GM12872 (cell line): ENCODE results near the gene PACS2.

Experiments used
- CTCF ChIP-seq: IDR thresholded peaks from 3 replicates; pipeline ENCODE4 v1.5.1; 2011; ENCODE audit warnings: low read depth, mild to moderate bottlenecking, low read length, moderate library complexity; ENCODE audit not compliant: insufficient read depth

The PACS2 gene

GRCh38 chr14:105314287-105315200, at the start of gene PACS2:
Gene PACS2, plus strand, starts transcription at chr14:105314748. Its CDS starts 171 bp downstream, at chr14:105314919.
- no peak for TF ChIP-seq CTCF

DNA sequence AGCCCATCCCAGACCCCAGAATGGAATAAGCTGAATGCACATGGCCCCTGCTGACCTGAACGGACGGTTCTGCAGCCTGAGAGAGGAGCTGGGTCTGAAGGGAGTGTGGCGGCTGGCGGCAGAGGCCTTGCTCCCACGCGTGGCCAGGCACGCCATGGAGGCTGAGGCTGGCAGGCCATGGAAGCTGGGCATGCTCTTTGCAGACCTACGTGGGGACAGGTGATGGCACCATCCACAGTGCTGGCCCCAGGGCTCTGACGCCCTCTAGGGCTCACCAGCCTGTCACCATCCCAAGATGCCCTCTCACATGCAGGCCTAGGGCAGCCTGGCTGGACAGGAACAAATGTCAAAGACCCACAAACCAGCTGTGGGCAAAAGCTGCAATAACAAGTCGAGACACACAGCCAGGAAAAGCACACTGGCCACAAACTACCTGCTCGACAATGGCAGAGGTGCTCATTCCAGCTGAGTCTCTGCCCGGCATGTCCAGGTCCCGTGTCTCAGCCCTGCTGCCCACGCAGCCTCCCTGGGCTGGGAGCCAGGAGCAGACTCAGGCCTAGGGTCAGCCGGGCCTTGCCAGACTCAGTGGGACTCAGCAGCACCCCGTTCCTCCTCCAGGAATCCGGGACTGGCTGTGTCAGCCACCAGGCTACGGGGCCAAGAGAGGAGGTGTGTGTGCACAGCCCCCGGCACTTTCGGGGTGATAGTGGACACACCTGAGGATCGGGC, 46.6 kb upstream of the PACS2 start:
- TF ChIP-seq CTCF: no peak

DNA sequence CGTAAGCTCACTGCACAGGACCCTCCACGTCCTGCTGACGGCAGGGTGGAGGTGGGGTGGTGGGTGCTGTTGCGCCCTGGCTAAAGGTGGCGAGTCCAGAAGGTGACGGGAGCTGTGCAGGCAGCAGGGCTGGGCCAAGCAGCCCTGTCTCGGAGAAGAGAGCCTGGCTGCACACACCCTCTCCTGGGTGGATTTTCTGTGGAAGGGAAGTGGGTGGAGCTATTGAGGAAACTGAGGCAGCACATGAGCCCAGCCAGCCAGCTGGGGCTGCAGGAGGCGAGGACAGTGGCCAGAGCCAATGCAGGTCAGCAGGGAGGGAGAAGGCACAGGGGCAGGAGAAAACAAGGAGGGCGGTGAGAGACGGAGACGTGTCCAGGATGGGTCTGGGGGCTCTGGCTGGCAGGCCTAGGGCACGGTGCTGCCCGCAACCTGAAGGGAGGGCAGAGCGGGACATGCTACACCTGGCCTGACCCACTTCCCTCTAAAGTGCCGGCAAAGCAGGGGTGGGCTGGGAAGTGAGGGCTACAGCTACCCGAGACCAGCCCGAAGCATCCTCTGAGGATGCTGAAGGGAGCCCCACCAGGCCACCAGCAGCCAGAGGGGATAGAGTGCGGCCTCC, 45.7 kb upstream of the PACS2 start:
- no peak for TF ChIP-seq CTCF

DNA sequence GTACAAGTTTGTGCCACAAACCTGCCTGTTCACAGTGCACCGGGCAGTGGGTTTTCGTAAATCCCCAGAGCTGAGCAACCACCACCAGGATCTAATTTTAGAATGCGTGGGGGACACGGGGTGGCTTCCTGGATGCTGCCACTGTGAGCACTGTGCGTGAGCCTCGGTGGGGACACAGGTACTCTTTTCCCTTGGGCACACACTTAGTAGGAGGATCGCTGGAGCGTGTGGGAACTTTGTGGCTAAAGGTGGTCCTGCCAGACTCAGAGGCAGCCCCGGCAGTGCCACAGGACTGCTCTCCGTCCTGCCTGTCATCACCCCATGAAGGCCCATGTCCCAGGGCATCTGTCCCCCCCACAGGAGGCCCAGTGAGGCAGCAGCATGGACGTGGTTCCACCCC, 45.1 kb upstream of the PACS2 start:
- TF ChIP-seq CTCF: no peak

GRCh38 chr14:105271224-105271890, 43.2 kb upstream of the PACS2 start:
- TF ChIP-seq CTCF: no peak

- TF ChIP-seq CTCF: no peak
Observed at GRCh38 chr14:105272623-105273022, 41.9 kb upstream of the PACS2 start.

- TF ChIP-seq CTCF: no peak
Observed at GRCh38 chr14:105273062-105273461, 41.5 kb upstream of the PACS2 start.
